ENCODE data around the gene PPA1. TPM values are rescaled to one million over a fixed set of nuclear protein-coding genes. Genes with fewer than 3 reads are reported as not detected.
"Not testable (repeated sequence)": the region's sequence is repeated elsewhere in the genome, so short reads cannot be mapped to it uniquely, and the experiment has no call there.

PPA1 gene
- total and polyA plus RNA-seq, 2 experiments from 2014 or later: 44.9 to 86.0 TPM

GRCh38 chr10:70253878-70254765 is 20.9 kb upstream of the PPA1 start:
- no peak for TF ChIP-seq CTCF (IDR thresholded peaks at IDR 0.05; ENCODE audit: low read depth, low read length)

GRCh38 chr10:70250961-70251680 is 17.9 kb upstream of the PPA1 start:
- DNase-seq (ENCODE audit: low read depth in 1 of 2, low spot score in 1 of 2): no peak
- no peaks in the 10 kb centered on the region for H3K4me1 ChIP-seq (ENCODE audit: low read depth)
- H3K27me3 ChIP-seq: no peaks in the 10 kb centered on the region
- H3K4me3 ChIP-seq: no peak overlapping the region
- no peak overlapping the region for H3K27ac ChIP-seq
- H3K9me3 ChIP-seq (ENCODE audit: low read depth): no peaks in the 10 kb centered on the region
- H3K36me3 ChIP-seq: no peaks in the 10 kb centered on the region
- no peak for TF ChIP-seq CTCF (IDR thresholded peaks at IDR 0.05; ENCODE audit: low read depth, low read length)

More at GRCh38 chr10:70253878-70254765, 20.9 kb upstream of the PPA1 start:
- Histone ChIP-seq H3K4me1 (ENCODE audit: low read depth) (no peaks in the 10 kb centered on the region), H3K4me3 (no peak overlapping the region), H3K9me3 (ENCODE audit: low read depth) (no peaks in the 10 kb centered on the region), H3K36me3 (no peaks in the 10 kb centered on the region), H3K27me3 (no peaks in the 10 kb centered on the region), H3K27ac (no peak overlapping the region)
- no peak for DNase-seq (ENCODE audit: low read depth in 1 of 2, low spot score in 1 of 2)

- no peak for TF ChIP-seq CTCF (IDR thresholded peaks at IDR 0.05; ENCODE audit: low read depth, low read length)
- DNase-seq (ENCODE audit: low read depth in 1 of 2, low spot score in 1 of 2): no peak
- Histone ChIP-seq H3K27me3 (peaks cover 11% of the 10 kb centered on the region), H3K27ac (no peak overlapping the region), H3K9me3 (ENCODE audit: low read depth) (no peaks in the 10 kb centered on the region), H3K36me3 (no peaks in the 10 kb centered on the region), H3K4me1 (ENCODE audit: low read depth) (no peaks in the 10 kb centered on the region), H3K4me3 (no peak overlapping the region)
These were observed 14.1 kb upstream of the PPA1 start for GRCh38 chr10:70247360-70247759.

GRCh38 chr10:70241081-70241480 is 7.9 kb upstream of the PPA1 start:
- Histone ChIP-seq H3K36me3 (no peaks in the 10 kb centered on the region), H3K9me3 (ENCODE audit: low read depth) (no peaks in the 10 kb centered on the region), H3K27me3 (peaks cover 11% of the 10 kb centered on the region), H3K4me3 (no peak overlapping the region), H3K27ac (no peak overlapping the region), H3K4me1 (ENCODE audit: low read depth) (no peaks in the 10 kb centered on the region)
- TF ChIP-seq CTCF (IDR thresholded peaks at IDR 0.05; ENCODE audit: low read depth, low read length): no peak
- no peak for DNase-seq (ENCODE audit: low read depth in 1 of 2, low spot score in 1 of 2)

DNA sequence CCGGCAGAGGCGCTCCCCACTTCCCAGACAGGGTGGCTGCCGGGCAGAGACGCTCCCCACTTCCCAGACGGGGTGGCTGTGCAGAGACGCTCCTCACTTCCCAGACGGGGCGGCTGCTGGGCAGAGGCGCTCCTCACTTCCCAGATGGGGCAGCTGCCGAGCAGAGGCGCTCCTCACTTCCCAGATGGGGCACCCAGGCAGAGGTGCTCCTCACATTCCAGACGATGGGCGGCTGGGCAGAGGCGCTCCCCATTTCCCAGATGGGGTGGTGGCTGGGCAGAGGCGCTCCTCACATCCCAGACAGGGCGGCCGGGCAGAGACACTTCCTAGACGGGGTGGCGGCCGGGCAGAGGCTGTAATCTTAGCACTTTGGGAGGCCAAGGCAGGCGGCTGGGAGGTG is 6.8 kb upstream of the PPA1 start:
- not testable (repeated sequence) for H3K9me3 ChIP-seq (ENCODE audit: low read depth); H3K27ac ChIP-seq; H3K36me3 ChIP-seq; H3K4me1 ChIP-seq (ENCODE audit: low read depth); DNase-seq (ENCODE audit: low read depth in 1 of 2, low spot score in 1 of 2); H3K4me3 ChIP-seq
- H3K27me3 ChIP-seq: peaks cover 11% of the 10 kb centered on the region

- DNase-seq (ENCODE audit: low read depth in 1 of 2, low spot score in 1 of 2); H3K9me3 ChIP-seq (ENCODE audit: low read depth); H3K36me3 ChIP-seq; H3K4me3 ChIP-seq; H3K4me1 ChIP-seq (ENCODE audit: low read depth); H3K27ac ChIP-seq: not testable (repeated sequence)
- H3K27me3 ChIP-seq: peaks cover 11% of the 10 kb centered on the region
These were observed 6.1 kb upstream of the PPA1 start for GRCh38 chr10:70239077-70239976.

DNA sequence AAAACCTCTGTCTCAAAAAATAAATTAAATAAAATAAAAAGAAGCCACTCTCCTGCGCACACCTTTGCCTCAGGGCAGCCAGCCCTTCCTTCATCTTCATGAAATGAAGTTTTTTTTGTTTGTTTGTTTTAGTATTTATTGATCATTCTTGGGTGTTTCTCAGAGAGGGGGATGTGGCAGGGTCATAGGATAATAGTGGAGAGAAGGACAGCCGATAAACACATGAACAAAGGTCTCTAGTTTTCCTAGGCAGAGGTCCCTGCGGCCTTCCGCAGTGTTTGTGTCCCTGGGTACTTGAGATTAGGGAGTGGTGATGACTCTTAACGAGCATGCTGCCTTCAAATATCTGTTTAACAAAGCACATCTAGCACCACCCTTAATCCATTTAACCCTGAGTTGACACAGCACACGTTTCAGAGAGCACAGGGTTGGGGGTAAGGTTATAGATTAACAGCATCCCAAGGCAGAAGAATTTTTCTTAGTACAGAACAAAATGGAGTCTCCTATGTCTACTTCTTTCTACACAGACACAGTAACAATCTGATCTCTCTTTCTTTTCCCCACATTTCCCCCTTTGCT is 4.8 kb upstream of the PPA1 start:
- not testable (repeated sequence) for H3K4me1 ChIP-seq (ENCODE audit: low read depth); DNase-seq (ENCODE audit: low read depth in 1 of 2, low spot score in 1 of 2); H3K27me3 ChIP-seq; H3K9me3 ChIP-seq (ENCODE audit: low read depth); H3K27ac ChIP-seq; H3K4me3 ChIP-seq; H3K36me3 ChIP-seq
